MM.1S (cell line): ENCODE measurements around the gene CTXN1.

Experiments used
- CTCF ChIP-seq: fragments of 300-600 bp; sonication (generic); IDR thresholded peaks from 2 replicates; pipeline ENCODE4 v1.5.1; 2016; ENCODE audit warnings: antibody characterized with exemption, low read length, mixed read lengths
- EZH2 ChIP-seq: fragments of 300-600 bp; sonication (generic); optimal IDR thresholded peaks from 2 replicates; pipeline ENCODE3; 2017; ENCODE audit warnings: low read depth, mild to moderate bottlenecking, antibody characterized with exemption, low read length, mixed read lengths
- EZH2phosphoT487 ChIP-seq: fragments of 300-600 bp; sonication (generic); IDR thresholded peaks from 2 replicates; pipeline ENCODE4 v1.6.1; 2018; ENCODE audit warnings: antibody characterized with exemption, low read length

- TF ChIP-seq CTCF (no peak), EZH2 (no peak), EZH2phosphoT487 (no peak)
These were observed 17.7 kb downstream of the CTXN1 start for GRCh38 chr19:7908078-7908699.
